Hematopoietic multipotent progenitor cell treated with erythropoietin and hydrocortisone succinate and interleukin-3 and kit ligand, for 4 days (in vitro differentiated cells): ENCODE measurements around the gene TMEM30B.

ENCODE experiments used
- DNase-seq: peaks from one replicate; pipeline ENCODE4 v3.0.0-alpha.2; 2015

The TMEM30B gene

DNA sequence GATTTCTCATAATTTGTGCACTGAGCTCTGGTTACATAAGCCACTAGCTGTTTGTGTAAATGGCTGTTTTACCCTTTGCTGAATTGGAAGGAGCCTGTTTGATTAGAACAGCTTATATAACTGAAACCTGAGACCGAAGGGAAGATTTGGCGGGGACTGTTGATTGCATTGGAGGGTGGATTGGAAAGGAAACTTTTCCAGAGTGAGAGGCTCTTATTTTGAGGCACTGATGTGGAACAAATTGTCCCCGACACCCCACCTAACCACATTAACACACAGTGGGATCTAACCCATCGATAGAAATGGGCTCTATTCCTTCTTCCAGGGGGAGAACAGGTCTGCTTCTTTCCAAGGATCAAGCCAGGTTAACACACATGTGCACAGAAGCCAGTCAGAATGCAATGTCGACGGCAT is 51.7 kb downstream of the TMEM30B start:
- DNase-seq, result no peak

DNA sequence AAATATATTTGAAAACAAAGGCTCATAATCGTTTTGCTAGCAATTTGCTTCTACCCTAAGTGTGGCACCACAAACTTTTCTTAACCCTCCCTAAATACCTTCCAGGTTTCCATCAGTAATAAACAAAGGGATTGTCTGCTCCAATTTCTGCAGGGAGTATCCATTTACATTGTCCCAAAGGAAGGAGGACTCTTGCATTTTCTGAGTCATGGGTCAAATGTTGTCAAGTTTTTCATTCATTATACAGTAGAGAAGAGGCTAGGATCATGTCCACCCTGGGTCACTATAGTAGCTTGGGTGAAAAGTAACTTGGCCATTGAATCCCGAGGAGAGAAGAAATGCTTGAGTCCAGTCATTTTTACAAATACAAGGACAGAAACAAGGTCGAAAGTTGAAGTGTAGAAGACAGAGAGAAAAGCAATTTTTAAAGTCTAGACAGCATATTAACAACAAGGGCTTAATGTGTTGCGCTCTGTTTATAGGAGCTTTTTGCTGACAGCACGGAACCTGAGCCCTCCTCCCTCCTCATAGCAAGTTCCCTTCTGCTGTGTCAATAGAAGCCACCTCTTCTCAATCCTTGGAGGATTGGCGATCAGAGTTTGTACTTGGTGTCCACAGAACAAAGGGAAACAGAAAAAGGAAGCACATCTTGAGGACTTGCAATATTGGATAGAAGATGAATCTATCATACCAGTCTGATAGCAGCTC is 53.1 kb downstream of the TMEM30B start:
- no peak for DNase-seq
